Measurements from ENCODE around the gene TRIM66.
A peak's percentile ranks its signal among the peaks of the same experiment; 100 is the strongest.

TRIM66 gene

DNA sequence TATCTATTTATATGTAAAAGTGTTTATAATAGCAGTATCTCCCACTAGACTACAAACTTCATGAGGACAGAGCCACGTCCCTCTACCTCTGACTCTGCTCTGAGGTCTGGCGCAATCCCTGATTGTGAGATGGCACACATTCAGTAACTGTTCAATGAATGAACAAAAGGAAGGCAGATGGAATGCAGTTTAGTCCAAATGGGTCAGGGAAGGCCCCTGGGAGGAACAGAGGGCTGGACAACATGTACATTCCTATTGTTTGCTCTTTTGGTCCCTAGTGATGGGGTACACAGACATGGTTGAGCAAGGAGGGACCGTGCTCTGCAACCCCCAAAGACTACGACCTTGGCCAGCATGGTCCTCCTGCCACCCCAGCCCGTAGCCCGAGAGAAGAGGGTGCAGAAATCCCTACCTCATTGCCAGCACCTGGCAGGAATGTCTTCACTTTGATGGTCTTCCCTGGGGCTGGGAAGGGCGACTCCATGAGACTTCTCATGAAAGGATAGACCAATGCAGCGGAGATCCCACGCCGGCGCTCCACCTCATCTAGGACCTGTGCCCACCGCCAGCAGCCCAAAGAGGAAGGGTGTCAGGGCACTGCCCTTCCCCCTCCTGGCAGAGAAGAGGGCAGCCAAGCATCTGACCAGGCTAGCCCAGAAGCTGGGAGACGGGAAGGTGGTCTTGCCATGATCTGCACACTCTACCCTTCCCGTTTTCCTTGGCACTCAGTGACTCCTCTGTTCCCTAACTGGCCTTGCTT lies 24.4 kb upstream of the TRIM66 start:
- no peak for DNase-seq
- TF ChIP-seq GATA1 (IDR thresholded peaks at IDR 0.05; ENCODE audit: low read depth, low read length) (no peak), POLR2A (IDR thresholded peaks at IDR 0.05; ENCODE audit: low read length) (no peak)

DNA sequence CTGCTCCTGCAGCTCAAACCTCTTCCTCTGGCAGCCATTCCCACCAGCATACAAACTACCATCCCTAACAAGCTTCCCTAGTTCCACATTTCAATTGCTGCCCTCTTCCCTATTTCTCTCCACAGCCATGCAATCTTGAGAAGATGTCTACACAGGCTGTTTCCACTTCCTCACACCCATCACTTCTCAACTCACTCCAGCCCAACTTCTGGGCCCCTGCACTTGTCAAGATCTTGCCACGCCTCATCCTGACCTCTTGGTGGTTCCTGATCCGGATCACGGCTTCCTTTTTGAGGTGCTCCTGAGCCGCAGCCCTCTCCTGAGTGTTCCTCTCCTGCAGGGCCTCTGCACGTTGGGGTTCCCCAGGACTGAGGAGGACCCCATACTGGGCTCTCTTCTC lies 22.7 kb upstream of the TRIM66 start:
- TF ChIP-seq GATA1 (IDR thresholded peaks at IDR 0.05; ENCODE audit: low read depth, low read length) (no peak), POLR2A (IDR thresholded peaks at IDR 0.05; ENCODE audit: low read length) (no peak)
- no peak for DNase-seq

DNA sequence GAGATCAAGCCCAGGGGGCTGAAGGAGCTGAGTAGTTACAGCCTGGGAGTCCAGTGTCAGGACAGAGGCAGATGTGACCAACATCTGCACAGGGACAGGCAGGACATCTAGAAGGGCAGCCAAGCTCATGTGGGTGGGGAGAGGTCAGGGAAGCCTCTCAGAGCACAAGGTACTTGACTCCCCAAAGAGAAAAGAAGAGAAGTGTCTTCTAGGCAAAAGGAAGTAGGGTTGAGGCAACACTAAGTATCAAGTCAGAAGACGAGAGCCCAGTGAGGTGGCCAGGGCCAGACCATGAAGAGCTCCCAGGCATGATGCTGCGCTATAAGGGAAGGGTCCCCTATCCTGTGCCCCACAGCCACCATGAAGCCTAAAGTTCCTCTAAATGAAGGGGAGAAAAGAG lies 21.7 kb upstream of the TRIM66 start:
- TF ChIP-seq POLR2A (IDR thresholded peaks at IDR 0.05; ENCODE audit: low read length): no peak
- TF ChIP-seq GATA1 (IDR thresholded peaks at IDR 0.05; ENCODE audit: low read depth, low read length): no peak
- DNase-seq: no peak

DNA sequence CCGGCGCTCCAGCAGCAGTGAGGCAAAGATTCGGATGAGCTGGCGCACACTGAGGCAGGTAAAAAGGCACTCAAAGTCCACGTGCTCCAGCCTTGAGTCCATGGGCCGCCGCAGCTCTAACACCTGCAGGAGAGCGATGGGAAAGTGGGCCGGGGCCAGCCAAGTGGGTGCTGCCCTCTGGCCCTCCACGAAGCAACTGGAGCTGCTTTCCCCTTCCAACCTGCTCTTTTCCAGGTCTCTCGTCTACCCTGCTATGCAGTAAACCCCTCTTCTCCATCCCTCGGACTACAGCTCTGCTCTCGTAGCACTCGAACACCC lies 20.1 kb upstream of the TRIM66 start:
- TF ChIP-seq GATA1 (IDR thresholded peaks at IDR 0.05; ENCODE audit: low read depth, low read length) (no peak), POLR2A (IDR thresholded peaks at IDR 0.05; ENCODE audit: low read length) (no peak)
- no peak for DNase-seq

DNA sequence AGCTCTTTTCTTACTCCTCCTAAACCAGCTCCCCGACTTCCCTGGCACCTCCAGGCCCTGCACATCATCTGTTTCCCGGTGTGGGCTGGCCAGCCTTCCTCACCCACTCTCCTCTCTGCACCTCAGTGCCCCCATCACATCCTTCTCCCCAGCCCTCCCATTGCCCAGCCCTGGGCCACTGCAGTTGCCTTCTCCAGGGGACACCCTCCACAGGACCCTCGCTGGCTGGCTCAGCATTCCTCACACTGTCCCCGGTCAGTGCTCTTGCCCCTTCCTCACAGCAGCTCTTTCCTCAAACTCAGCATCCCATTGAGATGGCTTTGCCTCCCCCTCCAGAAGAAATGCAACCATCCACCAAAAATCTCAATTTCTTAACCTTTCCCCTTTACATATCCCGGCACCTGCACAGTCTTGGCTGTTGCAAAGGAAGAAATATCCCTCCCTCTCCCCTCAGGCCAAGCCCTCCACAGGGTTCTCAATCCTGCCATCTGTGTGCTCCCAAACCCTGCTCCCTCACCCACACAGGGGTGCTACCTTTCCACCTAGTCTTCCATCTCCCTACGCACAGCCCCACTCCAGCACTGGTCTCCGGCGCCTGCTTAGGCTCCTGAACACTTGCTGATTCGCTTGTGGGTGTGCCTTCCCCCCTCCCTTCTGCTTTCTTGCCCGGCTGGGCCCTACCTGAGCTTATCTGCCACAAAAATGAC lies 19.6 kb upstream of the TRIM66 start:
- TF ChIP-seq POLR2A (IDR thresholded peaks at IDR 0.05; ENCODE audit: low read length) (no peak), GATA1 (IDR thresholded peaks at IDR 0.05; ENCODE audit: low read depth, low read length) (no peak)
- no peak for DNase-seq

DNA sequence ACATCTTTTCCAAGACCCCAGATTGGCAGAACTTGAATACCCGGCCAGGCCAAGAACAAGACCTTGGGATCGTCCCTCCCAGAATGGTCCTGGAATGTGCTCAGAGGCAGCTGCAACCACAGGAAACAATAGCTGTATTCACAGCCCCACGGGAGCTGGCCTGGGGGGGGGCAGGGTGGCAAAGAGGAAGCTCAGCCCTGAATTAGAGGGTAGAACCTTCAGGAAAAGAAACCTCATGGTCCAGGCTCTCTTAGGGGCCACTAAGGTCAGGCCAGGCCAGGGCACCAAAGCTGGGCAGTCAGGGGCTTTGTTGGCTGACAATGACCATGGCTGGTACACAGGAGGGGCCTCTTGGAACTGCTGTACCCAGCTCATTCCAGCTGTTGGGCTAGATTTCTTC lies 17.4 kb upstream of the TRIM66 start:
- TF ChIP-seq POLR2A (IDR thresholded peaks at IDR 0.05; ENCODE audit: low read length) (no peak), GATA1 (IDR thresholded peaks at IDR 0.05; ENCODE audit: low read depth, low read length) (no peak)
- DNase-seq: no peak

DNA sequence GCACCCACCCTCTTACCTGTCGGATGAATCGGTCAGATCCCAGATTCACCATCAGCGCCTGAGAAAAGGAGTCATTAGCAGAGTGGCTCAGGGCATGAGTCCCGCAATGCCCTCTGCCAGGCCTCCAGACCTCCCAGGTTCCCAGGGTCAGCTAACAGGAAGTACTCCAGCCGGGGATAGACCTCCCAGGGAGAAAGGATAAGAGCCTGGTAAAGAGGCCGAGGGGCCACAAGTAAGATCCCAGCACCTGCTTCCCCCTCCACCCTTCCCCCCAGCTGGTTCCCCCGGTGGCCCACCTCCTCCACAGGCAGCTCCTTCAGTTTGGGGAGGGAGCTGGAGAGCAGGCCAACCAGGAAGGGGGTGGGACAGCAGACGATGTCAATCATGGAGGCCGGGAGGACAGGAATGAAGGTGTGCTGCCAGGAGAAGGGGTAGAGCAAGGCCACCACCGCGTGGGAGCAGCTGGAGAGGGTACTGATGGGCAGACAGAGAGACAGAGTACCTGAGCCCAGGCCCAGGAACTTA lies 16.5 kb upstream of the TRIM66 start:
- DNase-seq: no peak
- no peak for TF ChIP-seq POLR2A (IDR thresholded peaks at IDR 0.05; ENCODE audit: low read length)
- no peak for TF ChIP-seq GATA1 (IDR thresholded peaks at IDR 0.05; ENCODE audit: low read depth, low read length)

DNA sequence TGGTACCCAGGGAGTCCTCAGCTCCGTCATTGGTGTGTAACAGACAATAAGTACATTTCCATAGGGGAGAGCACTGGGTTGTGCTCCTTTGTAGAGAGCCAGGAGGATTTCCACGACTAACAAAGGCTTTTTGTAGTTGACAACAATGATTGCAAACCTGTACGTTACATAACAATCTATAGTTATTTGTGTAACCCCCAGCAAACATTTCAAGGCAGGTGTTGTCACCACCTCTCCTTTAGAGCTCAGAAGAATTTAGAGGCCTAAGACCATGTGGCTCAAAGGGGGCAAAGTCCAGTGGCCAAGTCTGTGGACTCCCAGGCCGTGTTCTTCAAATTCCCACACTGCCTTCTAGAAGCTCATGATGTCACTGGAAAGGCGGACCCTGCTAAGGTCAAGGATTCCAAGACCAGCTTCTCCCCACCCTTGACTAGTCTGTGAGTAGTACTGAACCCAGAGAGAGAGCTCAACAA lies 15.9 kb upstream of the TRIM66 start:
- no peak for TF ChIP-seq GATA1 (IDR thresholded peaks at IDR 0.05; ENCODE audit: low read depth, low read length)
- no peak for TF ChIP-seq POLR2A (IDR thresholded peaks at IDR 0.05; ENCODE audit: low read length)
- DNase-seq: no peak

DNA sequence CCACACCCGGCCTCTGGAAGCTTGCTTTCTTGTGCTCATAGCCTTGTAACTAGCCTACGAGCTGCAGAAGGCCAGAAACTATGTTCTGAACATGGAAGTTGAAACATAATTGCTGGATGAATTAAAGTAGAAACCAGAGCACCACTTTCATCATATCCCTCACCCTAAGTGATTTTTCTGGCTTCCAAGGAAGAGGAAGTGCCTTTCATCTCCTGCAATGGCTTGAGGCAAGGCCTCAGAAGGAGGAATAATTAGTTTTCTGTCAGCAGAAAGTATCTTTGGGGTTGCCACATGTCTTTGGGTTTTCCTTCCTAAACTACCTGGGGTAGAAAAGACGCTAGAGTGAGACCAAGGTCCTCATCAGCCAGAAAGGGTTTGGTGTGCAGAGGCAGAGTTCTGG lies 14.6 kb upstream of the TRIM66 start:
- no peak for DNase-seq
- TF ChIP-seq GATA1 (IDR thresholded peaks at IDR 0.05; ENCODE audit: low read depth, low read length) (no peak), POLR2A (IDR thresholded peaks at IDR 0.05; ENCODE audit: low read length) (no peak)

DNA sequence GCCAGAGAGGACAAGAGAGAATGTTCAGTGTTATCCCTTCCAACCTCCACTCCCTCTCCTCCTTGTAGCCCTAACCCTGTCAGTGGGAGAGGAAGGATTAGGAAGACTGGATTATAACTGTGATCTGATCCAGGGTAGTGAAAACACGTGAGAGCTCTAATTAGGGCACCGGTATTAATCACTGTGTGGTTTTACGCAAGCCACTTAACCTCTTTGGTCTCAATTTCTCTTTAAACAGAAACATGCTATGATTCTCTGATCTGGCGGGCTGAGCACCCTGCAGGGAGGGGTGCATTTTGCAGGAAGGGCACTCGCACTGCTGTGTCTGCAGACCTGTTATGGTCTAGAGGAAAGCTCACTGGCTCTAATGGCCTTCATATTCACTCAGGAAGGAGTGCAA lies 11.7 kb upstream of the TRIM66 start:
- no peak for DNase-seq
- TF ChIP-seq POLR2A (IDR thresholded peaks at IDR 0.05; ENCODE audit: low read length): no peak
- no peak for TF ChIP-seq GATA1 (IDR thresholded peaks at IDR 0.05; ENCODE audit: low read depth, low read length)

DNA sequence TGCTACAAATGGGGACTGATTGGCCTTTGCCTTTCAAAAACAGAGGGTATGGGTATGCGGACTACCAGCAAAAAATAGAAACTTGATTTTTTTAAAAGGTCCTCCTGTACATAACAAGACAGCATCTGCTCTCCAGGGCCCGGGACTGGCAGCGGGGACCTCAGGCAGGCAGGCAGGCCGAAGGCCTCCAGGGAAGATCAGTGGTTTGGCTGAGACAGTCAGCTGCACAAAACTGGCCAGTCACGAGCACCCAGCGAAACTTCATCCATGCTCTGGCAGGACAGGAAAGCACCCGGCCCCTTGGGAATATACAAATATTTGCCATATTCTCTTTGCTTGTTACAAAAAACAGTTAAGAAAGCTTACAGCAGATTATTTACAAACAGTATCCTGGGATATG lies 11.1 kb upstream of the TRIM66 start:
- DNase-seq: no peak

DNA sequence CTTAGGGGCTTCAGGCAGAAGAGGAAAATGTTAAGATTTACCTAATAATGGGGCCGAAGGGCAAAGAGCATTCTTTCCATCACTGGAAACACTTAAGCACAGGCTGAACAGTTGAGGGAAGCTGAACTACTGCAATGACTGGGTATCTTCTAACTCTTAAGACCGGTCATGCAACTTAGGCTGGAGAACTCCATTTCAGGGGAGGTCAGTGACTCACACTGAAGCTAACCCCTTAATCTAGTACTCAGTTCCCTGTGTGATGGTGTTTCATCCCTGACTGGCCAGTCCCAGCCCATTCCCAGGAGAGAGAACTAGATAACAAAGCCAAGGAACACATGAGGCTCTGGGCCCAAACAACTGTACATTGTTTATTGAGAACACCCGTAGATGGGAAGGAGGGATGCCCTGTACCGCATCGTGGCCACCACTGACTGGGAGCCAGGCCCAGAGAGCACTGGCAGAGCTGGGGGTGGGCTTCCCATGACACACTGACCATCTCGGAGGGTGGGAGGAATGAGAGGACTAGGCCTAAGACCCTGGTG lies 10.6 kb upstream of the TRIM66 start:
- no peak for DNase-seq
- TF ChIP-seq POLR2A (IDR thresholded peaks at IDR 0.05; ENCODE audit: low read length) (no peak), GATA1 (IDR thresholded peaks at IDR 0.05; ENCODE audit: low read depth, low read length) (no peak)

More for the DNA sequence above, 11.1 kb upstream of the TRIM66 start:
- TF ChIP-seq POLR2A (IDR thresholded peaks at IDR 0.05; ENCODE audit: low read length) (no peak), GATA1 (IDR thresholded peaks at IDR 0.05; ENCODE audit: low read depth, low read length) (no peak)

DNA sequence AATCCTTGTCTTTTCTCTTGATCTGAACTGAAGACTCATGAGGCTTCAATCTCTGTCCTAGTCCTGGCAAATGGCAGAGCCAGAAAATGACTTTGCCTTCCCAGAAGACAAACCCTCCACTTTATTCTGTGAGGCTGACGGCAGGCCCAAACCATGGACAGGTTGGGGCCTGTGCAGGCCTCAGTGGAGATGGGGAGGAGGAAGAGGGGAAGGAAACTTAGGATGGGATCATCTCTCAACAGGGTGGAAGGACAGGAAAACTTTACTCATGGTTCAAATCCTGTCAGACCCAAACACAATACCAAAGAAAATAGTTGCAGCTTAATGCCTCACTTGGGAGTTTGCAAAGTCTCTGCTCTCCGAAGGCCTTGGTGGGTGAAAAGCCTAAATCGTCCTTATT lies 10.0 kb upstream of the TRIM66 start:
- DNase-seq: no peak
- TF ChIP-seq GATA1 (IDR thresholded peaks at IDR 0.05; ENCODE audit: low read depth, low read length) (no peak), POLR2A (IDR thresholded peaks at IDR 0.05; ENCODE audit: low read length) (peak; percentile 8)

DNA sequence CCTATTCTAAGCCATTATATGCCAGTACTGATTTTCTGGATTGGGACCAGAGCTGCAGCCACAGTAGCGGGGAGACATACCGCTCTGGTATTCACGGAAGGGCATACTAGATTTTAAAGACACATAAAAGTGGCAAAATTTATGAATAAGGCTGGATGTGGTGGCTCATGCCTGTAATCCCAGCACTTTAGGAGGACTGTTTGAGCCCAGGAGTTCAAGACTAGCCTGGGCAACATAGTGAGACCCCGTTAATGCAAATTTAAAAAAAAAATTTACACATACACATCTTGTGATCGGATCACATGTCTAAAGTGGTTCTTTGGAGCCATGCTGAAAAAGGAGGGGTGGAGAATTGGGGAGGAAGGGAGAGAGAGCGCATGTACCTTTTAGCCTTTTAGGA lies 9.1 kb upstream of the TRIM66 start:
- no peak for TF ChIP-seq GATA1 (IDR thresholded peaks at IDR 0.05; ENCODE audit: low read depth, low read length)
- TF ChIP-seq POLR2A (IDR thresholded peaks at IDR 0.05; ENCODE audit: low read length): no peak

More for the DNA sequence above, 9.1 kb upstream of the TRIM66 start:
- no peak for DNase-seq
